Fibroblast of lung (primary cell): ENCODE results near the gene TRAPPC2L. TPM values are rescaled to one million over a fixed set of nuclear protein-coding genes. Genes with fewer than 3 reads are reported as not detected.

ENCODE experiments used
- DNase-seq, 2 donors: peaks; one replicate each; pipeline versions ENCODE4 v3.0.0 to v3.0.0-alpha.2; 2010; ENCODE audit warnings: low read depth in 2 of 2
- H2AFZ ChIP-seq: 2 replicates; pipeline ENCODE4 v1.5.1; 2012; ENCODE audit warnings: low read length, control low read depth, inconsistent platforms
- H3K27ac ChIP-seq: 2 replicates; pipeline ENCODE4 v1.5.1; 2011; ENCODE audit warnings: low read length, control low read depth; ENCODE audit not compliant: insufficient read depth
- H3K27me3 ChIP-seq: 2 replicates; pipeline ENCODE4 v1.5.1; 2011; ENCODE audit warnings: mild to moderate bottlenecking, low read length; ENCODE audit not compliant: control insufficient read depth, insufficient read depth
- H3K36me3 ChIP-seq: 2 replicates; pipeline ENCODE4 v1.5.1; 2011; ENCODE audit warnings: low read length; ENCODE audit not compliant: control insufficient read depth, insufficient read depth
- H3K4me1 ChIP-seq: 2 replicates; pipeline ENCODE4 v1.5.1; 2011; ENCODE audit warnings: low read length; ENCODE audit not compliant: control insufficient read depth, insufficient read depth; ENCODE audit errors: extremely low read depth
- H3K4me2 ChIP-seq: 2 replicates; pipeline ENCODE4 v1.5.1; 2011; ENCODE audit warnings: low read length, control low read depth; ENCODE audit not compliant: insufficient read depth; ENCODE audit errors: extremely low read depth
- H3K4me3 ChIP-seq, 4 experiments: fragments of 200-600 bp in 1 of 4; sonication (generic) in 1 of 4; replicated peaks in 1 of 4; 2 replicates each; pipeline ENCODE4 v1.5.1; 2011 to 2016; ENCODE audit warnings: low read length in 4 of 4, low read depth in 3 of 4, mild to moderate bottlenecking in 3 of 4, control low read depth in 2 of 4, inconsistent platforms in 1 of 4, mixed read lengths in 1 of 4; ENCODE audit not compliant: insufficient read depth in 1 of 4; ENCODE audit errors: control extremely low read depth in 1 of 4
- H3K79me2 ChIP-seq: 2 replicates; pipeline ENCODE4 v1.5.1; 2012; ENCODE audit warnings: mild to moderate bottlenecking, low read length, inconsistent platforms; ENCODE audit not compliant: control insufficient read depth, insufficient read depth
- H3K9ac ChIP-seq: 2 replicates; pipeline ENCODE4 v1.5.1; 2011; ENCODE audit warnings: mild to moderate bottlenecking, low read length, control low read depth; ENCODE audit not compliant: insufficient read depth
- H3K9me3 ChIP-seq: 2 replicates; pipeline ENCODE4 v1.5.1; 2012; ENCODE audit warnings: low read depth, low read length; ENCODE audit not compliant: control insufficient read depth, insufficient read depth
- H4K20me1 ChIP-seq: 2 replicates; pipeline ENCODE4 v1.5.1; 2011; ENCODE audit warnings: low read length; ENCODE audit not compliant: control insufficient read depth, insufficient read depth; ENCODE audit errors: extremely low read depth
- CTCF ChIP-seq, 2 donors: IDR thresholded peaks in 1 of 2; conservative IDR thresholded peaks in 1 of 2; 1 replicate in 1 of 2; 2 replicates in 1 of 2; pipeline ENCODE4 v1.5.1; 2011 to 2012; ENCODE audit warnings: low read length in 2 of 2, control low read depth in 1 of 2, inconsistent platforms in 1 of 2, low read depth in 1 of 2, mild to moderate bottlenecking in 1 of 2
- EZH2 ChIP-seq: IDR thresholded peaks from 2 replicates; pipeline ENCODE4 v1.5.1; 2012; ENCODE audit warnings: low read length, control low read depth, mild to moderate bottlenecking; ENCODE audit errors: missing control alignments
- polyA plus RNA-seq, 2 donors: library from polyadenylated mRNA; depleted of rRNA in 1 of 2; stranded (reverse) in 1 of 2; unstranded in 1 of 2; fragments of >200 nt; gene quantifications; 2 replicates each; pipeline ENCODE4 v1.2.1, GENCODE V29; 2011 to 2012; ENCODE audit warnings: missing spikeins in 1 of 2
- total RNA-seq: library from RNA; depleted of rRNA; stranded (reverse); fragments of >200 nt; gene quantifications from 2 replicates; pipeline ENCODE4 v1.2.1, GENCODE V29; 2014

The TRAPPC2L gene
- total and polyA plus RNA-seq, 2 donors (not counting 1 experiment from before 2014, with no cell fraction given), result 47.7 to 63.7 TPM

- no peak overlapping the region for H3K9ac ChIP-seq
- no peak overlapping the region for H3K4me3 ChIP-seq
- H3K4me2 ChIP-seq, result no peak overlapping the region
- no peak overlapping the region for H2AFZ ChIP-seq
- H3K27ac ChIP-seq, result no peak overlapping the region
- no peaks in the 10 kb centered on the region for H3K9me3 ChIP-seq
- no peak for DNase-seq
- peaks cover 7% of the 10 kb centered on the region for H3K27me3 ChIP-seq
- TF ChIP-seq CTCF (conservative IDR thresholded peaks at IDR 0.05 in 1 of 2, IDR thresholded peaks at IDR 0.05 in 1 of 2; ENCODE audit: low read depth in 1 of 2, low read length in 2 of 2) (no peak), EZH2 (no peak)
- no peaks in the 10 kb centered on the region for H3K4me1 ChIP-seq
- H4K20me1 ChIP-seq, result no peaks in the 10 kb centered on the region
- no peaks in the 10 kb centered on the region for H3K79me2 ChIP-seq
- no peaks in the 10 kb centered on the region for H3K36me3 ChIP-seq
Measured at GRCh38 chr16:88901718-88902337, 44.9 kb downstream of the TRAPPC2L start.

DNA sequence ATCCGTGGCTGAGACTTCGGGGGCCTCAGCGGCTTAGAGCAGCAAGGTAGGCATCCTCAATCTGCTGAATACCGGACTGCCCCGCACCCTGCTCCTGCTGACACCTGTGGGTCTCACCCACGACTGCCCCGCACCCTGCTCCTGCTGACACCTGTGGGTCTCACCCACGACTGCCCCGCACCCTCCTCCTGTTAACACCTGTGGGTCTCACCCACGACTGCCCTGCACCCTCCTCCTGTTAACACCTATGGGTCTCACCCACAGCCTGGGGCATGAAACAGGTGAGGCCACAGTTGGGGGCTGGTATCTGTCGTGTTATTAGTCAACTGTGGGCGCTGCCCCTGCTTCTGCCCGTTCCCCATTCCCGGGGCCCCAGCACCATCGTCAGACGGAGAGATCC, 45.8 kb downstream of the TRAPPC2L start:
- no peaks in the 10 kb centered on the region for H3K9me3 ChIP-seq
- H3K4me1 ChIP-seq, result no peaks in the 10 kb centered on the region
- H3K27ac ChIP-seq, result no peak overlapping the region
- no peak overlapping the region for H3K9ac ChIP-seq
- peaks cover 7% of the 10 kb centered on the region for H3K27me3 ChIP-seq
- TF ChIP-seq CTCF (conservative IDR thresholded peaks at IDR 0.05 in 1 of 2, IDR thresholded peaks at IDR 0.05 in 1 of 2; ENCODE audit: low read depth in 1 of 2, low read length in 2 of 2) (no peak), EZH2 (no peak)
- H3K4me3 ChIP-seq, result no peak overlapping the region
- H3K36me3 ChIP-seq, result no peaks in the 10 kb centered on the region
- no peak overlapping the region for H2AFZ ChIP-seq
- no peaks in the 10 kb centered on the region for H4K20me1 ChIP-seq
- no peak for DNase-seq
- no peak overlapping the region for H3K4me2 ChIP-seq
- no peaks in the 10 kb centered on the region for H3K79me2 ChIP-seq

DNA sequence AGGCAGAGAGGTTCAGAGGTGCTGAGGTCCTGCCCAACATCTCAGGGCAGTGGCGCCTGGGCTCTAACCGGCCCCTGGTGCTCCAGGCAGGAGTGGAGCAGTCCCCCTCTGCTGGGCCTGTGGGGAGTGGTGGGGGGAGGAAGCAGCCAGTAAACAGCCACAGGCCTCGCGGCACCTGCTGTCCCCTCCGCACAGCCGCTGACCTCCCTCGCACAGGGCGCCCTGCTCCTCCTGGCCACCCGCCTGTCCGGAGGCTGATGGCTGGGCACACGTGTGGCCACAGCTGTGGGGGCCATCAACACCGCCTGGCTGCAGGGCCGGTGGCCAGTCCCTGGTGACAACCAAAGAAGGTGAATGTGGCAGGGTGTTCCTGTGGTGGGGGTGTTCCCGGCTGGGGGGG, 46.3 kb downstream of the TRAPPC2L start:
- DNase-seq, result no peak
- Histone ChIP-seq H4K20me1 (no peaks in the 10 kb centered on the region), H3K4me1 (no peaks in the 10 kb centered on the region), H2AFZ (no peak overlapping the region), H3K27me3 (peaks cover 7% of the 10 kb centered on the region), H3K4me3 (no peak overlapping the region), H3K36me3 (no peaks in the 10 kb centered on the region), H3K27ac (no peak overlapping the region), H3K9ac (no peak overlapping the region), H3K9me3 (no peaks in the 10 kb centered on the region), H3K79me2 (no peaks in the 10 kb centered on the region), H3K4me2 (no peak overlapping the region)
- no peak for TF ChIP-seq EZH2
- no peak for TF ChIP-seq CTCF (conservative IDR thresholded peaks at IDR 0.05 in 1 of 2, IDR thresholded peaks at IDR 0.05 in 1 of 2; ENCODE audit: low read depth in 1 of 2, low read length in 2 of 2)
